Neural progenitor cell (in vitro differentiated cells): ENCODE results near the gene PLCB1. TPM values are rescaled to one million over a fixed set of nuclear protein-coding genes. Genes with fewer than 3 reads are reported as not detected.
A peak's percentile ranks its signal among the peaks of the same experiment; 100 is the strongest.

Source experiments
- DNase-seq: peaks from one replicate; pipeline ENCODE4 v3.0.0-alpha.2; 2016; ENCODE audit warnings: low spot score
- H2AFZ ChIP-seq: fragments of 200-600 bp; sonication (generic); replicated peaks from 2 replicates; pipeline ENCODE4 v1.6.1; 2016; ENCODE audit warnings: antibody characterized with exemption
- H3F3A ChIP-seq: fragments of 200-600 bp; sonication (generic); 2 replicates; pipeline ENCODE4 v1.6.1; 2016; ENCODE audit warnings: antibody characterized with exemption, low read depth
- H3K27ac ChIP-seq: fragments of 200-600 bp; sonication (generic); 2 replicates; pipeline ENCODE4 v1.5.1; 2016; ENCODE audit warnings: mild to moderate bottlenecking
- H3K27me3 ChIP-seq: fragments of 200-600 bp; sonication (generic); 2 replicates; pipeline ENCODE4 v1.6.1; 2016; ENCODE audit warnings: mild to moderate bottlenecking, moderate library complexity
- H3K36me3 ChIP-seq: fragments of 200-600 bp; sonication (generic); 2 replicates; pipeline ENCODE4 v1.5.1; 2016
- H3K4me1 ChIP-seq: fragments of 200-600 bp; sonication (generic); 2 replicates; pipeline ENCODE4 v1.6.1; 2016; ENCODE audit warnings: mixed run types
- H3K4me2 ChIP-seq: fragments of 200-600 bp; sonication (generic); 2 replicates; pipeline ENCODE4 v1.6.1; 2016
- H3K4me3 ChIP-seq: fragments of 200-600 bp; sonication (generic); 2 replicates; pipeline ENCODE4 v1.5.1; 2016
- H3K79me2 ChIP-seq: fragments of 200-600 bp; sonication (generic); 2 replicates; pipeline ENCODE4 v1.6.1; 2016; ENCODE audit warnings: low read depth
- H3K9ac ChIP-seq: fragments of 200-600 bp; sonication (generic); 2 replicates; pipeline ENCODE4 v1.6.1; 2016
- H3K9me3 ChIP-seq: fragments of 200-600 bp; sonication (generic); 2 replicates; pipeline ENCODE4 v1.5.1; 2016; ENCODE audit warnings: low read depth
- H4K20me1 ChIP-seq: fragments of 200-600 bp; sonication (generic); 2 replicates; pipeline ENCODE4 v1.6.1; 2016; ENCODE audit warnings: low read depth
- H3K27ac Mint-ChIP-seq: 3 replicates; pipeline ENCODE4 v1.8.0; 2021; ENCODE audit warnings: mixed read lengths
- H3K27me3 Mint-ChIP-seq: 2 replicates; pipeline ENCODE4 v1.8.0; 2022; ENCODE audit warnings: low read depth, mild to moderate bottlenecking, inconsistent platforms, moderate library complexity, mixed read lengths; ENCODE audit not compliant: insufficient read depth
- H3K36me3 Mint-ChIP-seq: 3 replicates; pipeline ENCODE4 v1.8.0; 2021; ENCODE audit warnings: mixed read lengths
- H3K4me1 Mint-ChIP-seq: 3 replicates; pipeline ENCODE4 v1.8.0; 2021; ENCODE audit warnings: mixed read lengths
- H3K4me3 Mint-ChIP-seq: 3 replicates; pipeline ENCODE4 v1.8.0; 2021; ENCODE audit warnings: mild to moderate bottlenecking, moderate library complexity, mixed read lengths
- H3K9me3 Mint-ChIP-seq: 3 replicates; pipeline ENCODE4 v1.8.0; 2020; ENCODE audit warnings: mixed read lengths
- EZH2 ChIP-seq: fragments of 200-600 bp; sonication (generic); IDR thresholded peaks from 2 replicates; pipeline ENCODE4 v1.6.1; 2017; ENCODE audit warnings: antibody characterized with exemption, mild to moderate bottlenecking, moderate library complexity
- EZH2phosphoT487 ChIP-seq: fragments of 200-600 bp; sonication (generic); IDR thresholded peaks from 2 replicates; pipeline ENCODE4 v1.6.1; 2017; ENCODE audit warnings: antibody characterized with exemption
- total RNA-seq: library from RNA; depleted of rRNA; stranded (reverse); fragments of >200 nt; gene quantifications from 2 replicates; pipeline ENCODE4 v1.2.3, GENCODE V29; 2015; ENCODE audit warnings: low replicate concordance
- TF ChIP-seq, protein P1 (sequence below): fragments of 200-600 bp; sonication (generic); IDR thresholded peaks from 2 replicates; pipeline ENCODE4 v1.5.1; 2017; ENCODE audit warnings: antibody characterized with exemption, mild to moderate bottlenecking

PLCB1 gene
- total RNA-seq, 1 donor from 2014 or later, result 30.2 TPM

DNA sequence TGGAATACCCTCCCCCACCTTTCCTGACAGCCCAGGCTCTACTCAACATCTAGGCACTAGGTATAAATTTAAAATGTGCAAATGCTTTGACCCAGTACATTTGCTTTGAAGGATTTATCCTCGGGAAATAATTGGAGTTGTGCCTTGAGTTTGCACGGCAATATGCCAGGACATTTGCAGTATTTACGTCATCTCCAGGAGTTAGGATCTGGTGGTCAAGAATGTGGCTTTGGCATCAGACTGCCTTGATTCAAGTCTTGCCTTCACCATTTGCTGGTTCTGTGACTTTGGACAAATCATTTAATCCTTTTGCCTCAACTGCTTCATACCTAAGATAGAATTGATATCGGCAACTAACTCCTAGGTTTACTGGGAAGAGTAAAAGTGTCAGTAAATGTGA, 169.6 kb downstream of the PLCB1 start:
- peaks cover 35% of the 10 kb centered on the region for H3K4me1 ChIP-seq
- no peaks in the 10 kb centered on the region for H4K20me1 ChIP-seq
- no peak overlapping the region for H2AFZ ChIP-seq
- Mint-ChIP-seq H3K4me1 (peaks cover 46% of the 10 kb centered on the region), H3K36me3 (peaks cover 13% of the 10 kb centered on the region), H3K27ac (no peak overlapping the region), H3K27me3 (no peaks in the 10 kb centered on the region), H3K4me3 (no peak overlapping the region), H3K9me3 (peaks cover 14% of the 10 kb centered on the region)
- H3K4me2 ChIP-seq, result no peak overlapping the region
- H3K79me2 ChIP-seq, result no peaks in the 10 kb centered on the region
- no peak overlapping the region for H3K4me3 ChIP-seq
- H3F3A ChIP-seq, result peaks cover 25% of the 10 kb centered on the region
- H3K27me3 ChIP-seq, result no peaks in the 10 kb centered on the region
- DNase-seq, result no peak
- no peaks in the 10 kb centered on the region for H3K36me3 ChIP-seq
- no peak overlapping the region for H3K27ac ChIP-seq
- no peak overlapping the region for H3K9ac ChIP-seq
- H3K9me3 ChIP-seq, result no peaks in the 10 kb centered on the region
- TF ChIP-seq, protein P1, sequence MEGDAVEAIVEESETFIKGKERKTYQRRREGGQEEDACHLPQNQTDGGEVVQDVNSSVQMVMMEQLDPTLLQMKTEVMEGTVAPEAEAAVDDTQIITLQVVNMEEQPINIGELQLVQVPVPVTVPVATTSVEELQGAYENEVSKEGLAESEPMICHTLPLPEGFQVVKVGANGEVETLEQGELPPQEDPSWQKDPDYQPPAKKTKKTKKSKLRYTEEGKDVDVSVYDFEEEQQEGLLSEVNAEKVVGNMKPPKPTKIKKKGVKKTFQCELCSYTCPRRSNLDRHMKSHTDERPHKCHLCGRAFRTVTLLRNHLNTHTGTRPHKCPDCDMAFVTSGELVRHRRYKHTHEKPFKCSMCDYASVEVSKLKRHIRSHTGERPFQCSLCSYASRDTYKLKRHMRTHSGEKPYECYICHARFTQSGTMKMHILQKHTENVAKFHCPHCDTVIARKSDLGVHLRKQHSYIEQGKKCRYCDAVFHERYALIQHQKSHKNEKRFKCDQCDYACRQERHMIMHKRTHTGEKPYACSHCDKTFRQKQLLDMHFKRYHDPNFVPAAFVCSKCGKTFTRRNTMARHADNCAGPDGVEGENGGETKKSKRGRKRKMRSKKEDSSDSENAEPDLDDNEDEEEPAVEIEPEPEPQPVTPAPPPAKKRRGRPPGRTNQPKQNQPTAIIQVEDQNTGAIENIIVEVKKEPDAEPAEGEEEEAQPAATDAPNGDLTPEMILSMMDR, result no peak
- TF ChIP-seq EZH2phosphoT487, result no peak
- no peak for TF ChIP-seq EZH2

DNA sequence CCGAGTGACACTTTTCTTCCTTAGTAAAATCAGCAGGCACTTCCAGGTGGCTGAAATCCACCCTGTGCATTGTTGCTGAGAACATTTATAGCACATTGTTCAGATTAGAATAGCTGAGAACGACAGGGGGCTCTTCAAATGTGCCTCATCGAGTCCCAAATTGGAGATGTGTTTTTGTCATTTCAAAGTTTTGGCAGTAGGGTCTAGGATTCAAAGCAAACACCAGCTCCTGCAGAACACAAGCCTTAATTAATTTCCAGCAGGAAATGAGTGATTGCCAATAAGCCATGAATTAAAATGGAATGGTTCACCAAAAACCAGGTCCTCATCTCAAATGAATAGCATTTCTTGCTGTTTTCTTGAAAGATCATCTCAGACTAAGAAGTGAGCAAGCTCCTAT, 171.6 kb downstream of the PLCB1 start:
- H3K9me3 ChIP-seq, result no peaks in the 10 kb centered on the region
- H3K9ac ChIP-seq, result no peak overlapping the region
- peaks cover 42% of the 10 kb centered on the region for H3K4me1 ChIP-seq
- no peaks in the 10 kb centered on the region for H4K20me1 ChIP-seq
- no peak overlapping the region for H2AFZ ChIP-seq
- Mint-ChIP-seq H3K27me3 (no peaks in the 10 kb centered on the region), H3K27ac (peak overlapping the region; percentile 57), H3K4me3 (peak overlapping the region; percentile 28), H3K4me1 (peaks cover 58% of the 10 kb centered on the region), H3K9me3 (peaks cover 14% of the 10 kb centered on the region), H3K36me3 (peaks cover 13% of the 10 kb centered on the region)
- H3F3A ChIP-seq, result peaks cover 25% of the 10 kb centered on the region
- peak overlapping the region; percentile 69 for H3K4me2 ChIP-seq
- H3K4me3 ChIP-seq, result no peak overlapping the region
- no peaks in the 10 kb centered on the region for H3K27me3 ChIP-seq
- no peaks in the 10 kb centered on the region for H3K36me3 ChIP-seq
- H3K79me2 ChIP-seq, result no peaks in the 10 kb centered on the region
- H3K27ac ChIP-seq, result peak overlapping the region; percentile 80
- no peak for DNase-seq
- no peak for TF ChIP-seq EZH2phosphoT487
- no peak for TF ChIP-seq EZH2
- TF ChIP-seq, protein P1, result no peak

DNA sequence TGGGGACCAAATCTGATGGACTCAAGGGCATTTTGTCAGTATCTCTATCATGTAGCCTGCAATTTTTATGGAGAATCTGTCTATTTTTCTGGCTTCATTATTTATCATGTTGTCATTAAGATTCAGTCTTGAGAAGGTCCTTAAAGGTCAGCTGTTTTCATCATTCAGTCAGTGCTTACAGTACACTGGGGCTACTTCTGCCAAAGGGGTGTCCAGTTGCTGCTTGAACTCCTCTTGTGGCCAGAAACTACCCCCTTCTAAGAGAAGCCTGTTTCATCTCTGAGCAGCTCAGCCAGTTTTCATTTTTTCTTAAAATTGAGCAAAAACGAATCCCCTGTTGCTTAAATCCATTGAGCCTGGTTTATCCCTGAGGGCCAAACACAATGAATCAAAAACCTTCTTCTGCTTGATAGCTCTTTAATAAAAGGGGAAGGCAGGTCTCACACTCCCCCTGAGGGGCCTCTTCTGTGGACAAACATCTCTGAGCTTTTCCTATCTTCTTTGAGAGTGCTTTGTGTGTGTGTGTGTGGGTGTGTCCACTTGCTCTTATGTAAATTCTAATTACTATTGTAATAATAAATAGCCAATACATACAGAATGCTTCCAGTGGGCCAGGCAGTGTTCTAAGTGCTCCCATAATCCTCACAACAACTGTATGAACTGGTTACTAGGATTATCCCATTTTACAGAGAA, 172.2 kb downstream of the PLCB1 start:
- Histone ChIP-seq H3K36me3 (no peaks in the 10 kb centered on the region), H3K9ac (no peak overlapping the region), H3K4me1 (peaks cover 48% of the 10 kb centered on the region), H3K4me3 (no peak overlapping the region), H3K79me2 (no peaks in the 10 kb centered on the region), H2AFZ (no peak overlapping the region), H3K27ac (peak overlapping the region; percentile 80), H3K27me3 (no peaks in the 10 kb centered on the region), H3K4me2 (peak overlapping the region; percentile 69), H3K9me3 (no peaks in the 10 kb centered on the region), H4K20me1 (no peaks in the 10 kb centered on the region), H3F3A (peaks cover 25% of the 10 kb centered on the region)
- peaks cover 12% of the 10 kb centered on the region for H3K36me3 Mint-ChIP-seq
- peaks cover 64% of the 10 kb centered on the region for H3K4me1 Mint-ChIP-seq
- H3K4me3 Mint-ChIP-seq, result peak overlapping the region; percentile 28
- no peaks in the 10 kb centered on the region for H3K27me3 Mint-ChIP-seq
- TF ChIP-seq, protein P1, result no peak
- TF ChIP-seq EZH2phosphoT487 (no peak), EZH2 (no peak)
- DNase-seq, result peak; percentile 57
- H3K9me3 Mint-ChIP-seq, result peaks cover 14% of the 10 kb centered on the region
- peak overlapping the region; percentile 57 for H3K27ac Mint-ChIP-seq
